Endothelial cell (in vitro differentiated cells): ENCODE results near the gene RAB15. TPM values are rescaled to one million over a fixed set of nuclear protein-coding genes. Genes with fewer than 3 reads are reported as not detected.
A peak's percentile ranks its signal among the peaks of the same experiment; 100 is the strongest.

Source experiments
- DNase-seq: peaks from one replicate; pipeline ENCODE4 v3.0.0; 2021; ENCODE audit warnings: low spot score
- H3K27ac Mint-ChIP-seq: one replicate; pipeline ENCODE4 v1.8.0; 2021; ENCODE audit warnings: mixed read lengths, inconsistent platforms; ENCODE audit not compliant: unreplicated experiment
- H3K27me3 Mint-ChIP-seq: one replicate; pipeline ENCODE4 v1.8.0; 2021; ENCODE audit warnings: mild to moderate bottlenecking, moderate library complexity, mixed read lengths, inconsistent platforms; ENCODE audit not compliant: unreplicated experiment
- H3K36me3 Mint-ChIP-seq: one replicate; pipeline ENCODE4 v1.8.0; 2021; ENCODE audit warnings: mild to moderate bottlenecking, low read depth, mixed read lengths, inconsistent platforms; ENCODE audit not compliant: unreplicated experiment
- H3K4me1 Mint-ChIP-seq: one replicate; pipeline ENCODE4 v1.8.0; 2021; ENCODE audit warnings: mild to moderate bottlenecking, mixed read lengths, inconsistent platforms; ENCODE audit not compliant: unreplicated experiment
- H3K4me3 Mint-ChIP-seq: one replicate; pipeline ENCODE4 v1.8.0; 2021; ENCODE audit warnings: mild to moderate bottlenecking, mixed read lengths, inconsistent platforms; ENCODE audit not compliant: unreplicated experiment
- H3K9me3 Mint-ChIP-seq: one replicate; pipeline ENCODE4 v1.8.0; 2021; ENCODE audit warnings: mixed read lengths, inconsistent platforms; ENCODE audit not compliant: unreplicated experiment
- CTCF ChIP-seq: fragments of 200-600 bp; sonication (generic); IDR thresholded peaks from one replicate; pipeline ENCODE4 v1.5.0; 2021; ENCODE audit warnings: antibody characterized with exemption; ENCODE audit not compliant: unreplicated experiment
- total RNA-seq: library from RNA; stranded (reverse); fragmentation: NEBNext Ultra II Directional; extraction: Animal tissue kit (Norgen Biotek cat#: 25700); gene quantifications from one replicate; pipeline ENCODE4 v1.2.1, GENCODE V29; 2021; ENCODE audit not compliant: unreplicated experiment

RAB15 gene
- total RNA-seq, 1 donor from 2014 or later, result 20.9 TPM

- Mint-ChIP-seq H3K27me3 (no peaks in the 10 kb centered on the region), H3K4me3 (no peak overlapping the region), H3K9me3 (no peaks in the 10 kb centered on the region), H3K36me3 (no peaks in the 10 kb centered on the region), H3K27ac (peak overlapping the region; percentile 45), H3K4me1 (peaks cover 6% of the 10 kb centered on the region)
- TF ChIP-seq CTCF, result no peak
- no peak for DNase-seq
Observed at GRCh38 chr14:64919618-64920017, 52.5 kb downstream of the RAB15 start.

- Mint-ChIP-seq H3K4me3 (no peak overlapping the region), H3K27ac (peak overlapping the region; percentile 45), H3K36me3 (no peaks in the 10 kb centered on the region), H3K4me1 (peaks cover 6% of the 10 kb centered on the region), H3K27me3 (peaks cover 1% of the 10 kb centered on the region), H3K9me3 (no peaks in the 10 kb centered on the region)
- no peak for DNase-seq
- no peak for TF ChIP-seq CTCF
Observed at GRCh38 chr14:64919215-64919614, 52.9 kb downstream of the RAB15 start.

DNA sequence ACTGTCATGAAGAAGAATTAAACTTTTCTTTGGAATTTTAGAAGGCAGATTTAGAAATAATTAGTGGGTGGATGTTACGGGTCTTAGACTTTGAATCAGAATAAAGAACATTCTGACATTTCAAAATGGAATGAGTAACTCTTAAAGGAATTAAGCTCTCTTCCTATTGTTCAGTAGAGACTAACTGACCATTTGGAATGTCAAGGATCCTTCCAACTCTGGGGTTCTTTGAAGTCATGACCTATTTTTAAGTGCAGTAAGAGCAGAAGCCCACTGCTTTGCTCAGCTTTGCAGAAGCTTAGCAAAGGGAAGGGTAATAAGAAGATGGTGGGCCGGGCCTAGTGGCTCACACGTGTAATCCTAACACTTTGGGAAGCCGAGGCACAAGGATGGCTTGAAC, 53.9 kb downstream of the RAB15 start:
- DNase-seq, result no peak
- TF ChIP-seq CTCF, result no peak
- no peak overlapping the region for H3K27ac Mint-ChIP-seq
- H3K27me3 Mint-ChIP-seq, result peaks cover 6% of the 10 kb centered on the region
- no peak overlapping the region for H3K4me3 Mint-ChIP-seq
- H3K9me3 Mint-ChIP-seq, result no peaks in the 10 kb centered on the region
- peaks cover 9% of the 10 kb centered on the region for H3K4me1 Mint-ChIP-seq
- H3K36me3 Mint-ChIP-seq, result no peaks in the 10 kb centered on the region

- no peak overlapping the region for H3K27ac Mint-ChIP-seq
- no peaks in the 10 kb centered on the region for H3K36me3 Mint-ChIP-seq
- H3K27me3 Mint-ChIP-seq, result peaks cover 6% of the 10 kb centered on the region
- DNase-seq, result no peak
- peak overlapping the region; percentile 91 for H3K4me3 Mint-ChIP-seq
- no peak for TF ChIP-seq CTCF
- peaks cover 9% of the 10 kb centered on the region for H3K4me1 Mint-ChIP-seq
- H3K9me3 Mint-ChIP-seq, result no peaks in the 10 kb centered on the region
Observed at GRCh38 chr14:64915797-64916196, 56.3 kb downstream of the RAB15 start.

- Mint-ChIP-seq H3K9me3 (no peaks in the 10 kb centered on the region), H3K27ac (peak overlapping the region; percentile 91), H3K27me3 (peaks cover 6% of the 10 kb centered on the region), H3K4me1 (peaks cover 9% of the 10 kb centered on the region), H3K36me3 (no peaks in the 10 kb centered on the region), H3K4me3 (peak overlapping the region; percentile 91)
- no peak for DNase-seq
- no peak for TF ChIP-seq CTCF
Observed at GRCh38 chr14:64915029-64915424, 57.1 kb downstream of the RAB15 start.
